ENCODE results near the gene LILRB1. TPM values are rescaled to one million over a fixed set of nuclear protein-coding genes. Genes with fewer than 3 reads are reported as not detected.

Gene LILRB1
- total and polyA plus RNA-seq, 2 of the 13 experiments (the other 11 are each of a cell fraction or from before 2014, with no cell fraction given), result not detected

GRCh38 chr19:54638683-54639082, 8.4 kb downstream of the LILRB1 start:
- no peaks in the 10 kb centered on the region for H3K79me2 ChIP-seq (ENCODE audit: insufficient read depth, low read length)
- H3K27ac ChIP-seq (ENCODE audit: extremely low read length, insufficient read depth, low read length), result no peak overlapping the region
- CTCF ChIA-PET (ENCODE audit: low intra/inter-chr PET ratio, low total read pairs), result no interaction called here
- TF ChIP-seq HMG20A (CRISPR knock-in tag; IDR thresholded peaks at IDR 0.05; ENCODE audit: borderline replicate concordance), result no peak
- TF ChIP-seq ZNF841 (CRISPR knock-in tag; IDR thresholded peaks at IDR 0.05; ENCODE audit: borderline replicate concordance), result no peak
- TF ChIP-seq ZNF670 (CRISPR knock-in tag; IDR thresholded peaks at IDR 0.05; ENCODE audit: borderline replicate concordance), result no peak
- no peak for TF ChIP-seq MATR3 (CRISPR knock-in tag; IDR thresholded peaks at IDR 0.05)
- TF ChIP-seq ZBTB8A (CRISPR knock-in tag; IDR thresholded peaks at IDR 0.05; ENCODE audit: borderline replicate concordance, low read depth), result no peak
- TF ChIP-seq PAF1 (CRISPR knock-in tag; IDR thresholded peaks at IDR 0.05), result no peak
- TF ChIP-seq ZNF737 (CRISPR knock-in tag; IDR thresholded peaks at IDR 0.05; ENCODE audit: borderline replicate concordance), result no peak
- TF ChIP-seq, protein P1, sequence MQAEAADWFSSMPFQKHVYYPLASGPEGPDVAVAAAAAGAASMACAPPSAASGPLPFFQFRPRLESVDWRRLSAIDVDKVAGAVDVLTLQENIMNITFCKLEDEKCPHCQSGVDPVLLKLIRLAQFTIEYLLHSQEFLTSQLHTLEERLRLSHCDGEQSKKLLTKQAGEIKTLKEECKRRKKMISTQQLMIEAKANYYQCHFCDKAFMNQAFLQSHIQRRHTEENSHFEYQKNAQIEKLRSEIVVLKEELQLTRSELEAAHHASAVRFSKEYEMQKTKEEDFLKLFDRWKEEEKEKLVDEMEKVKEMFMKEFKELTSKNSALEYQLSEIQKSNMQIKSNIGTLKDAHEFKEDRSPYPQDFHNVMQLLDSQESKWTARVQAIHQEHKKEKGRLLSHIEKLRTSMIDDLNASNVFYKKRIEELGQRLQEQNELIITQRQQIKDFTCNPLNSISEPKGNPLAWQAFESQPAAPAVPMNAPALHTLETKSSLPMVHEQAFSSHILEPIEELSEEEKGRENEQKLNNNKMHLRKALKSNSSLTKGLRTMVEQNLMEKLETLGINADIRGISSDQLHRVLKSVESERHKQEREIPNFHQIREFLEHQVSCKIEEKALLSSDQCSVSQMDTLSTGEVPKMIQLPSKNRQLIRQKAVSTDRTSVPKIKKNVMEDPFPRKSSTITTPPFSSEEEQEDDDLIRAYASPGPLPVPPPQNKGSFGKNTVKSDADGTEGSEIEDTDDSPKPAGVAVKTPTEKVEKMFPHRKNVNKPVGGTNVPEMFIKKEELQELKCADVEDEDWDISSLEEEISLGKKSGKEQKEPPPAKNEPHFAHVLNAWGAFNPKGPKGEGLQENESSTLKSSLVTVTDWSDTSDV (CRISPR knock-in tag; IDR thresholded peaks at IDR 0.05), result no peak
- no peak for TF ChIP-seq PLRG1 (conservative IDR thresholded peaks at IDR 0.05)
- TF ChIP-seq ZNF407 (CRISPR knock-in tag; IDR thresholded peaks at IDR 0.05; ENCODE audit: not compliant biosample characterization), result no peak
- ATAC-seq (no peak), FAIRE-seq (no peak), DNase-seq (ENCODE audit: low spot score) (no peak)
- H3K27me3 ChIP-seq (ENCODE audit: control insufficient read depth in 1 of 2, insufficient read depth in 2 of 2, low read length in 2 of 2), result peaks cover 0 to 4% of the 10 kb centered on the region in 2 experiments; a peak in 1 of 5 replicates
- H2AFZ ChIP-seq (ENCODE audit: low read length), result no peak overlapping the region
- H3K9me3 ChIP-seq (ENCODE audit: low read length), result no peaks in the 10 kb centered on the region
- no TSS peak for BruUV-seq (replicated peaks)
- intact Hi-C loops (cut with micrococcal nuclease; ENCODE audit: unreplicated experiment), result no loop called here
- H3K4me3 ChIP-seq (replicated peaks in 1 of 3; ENCODE audit: insufficient read depth in 1 of 3, low read depth in 2 of 3, low read length in 3 of 3), result no peak overlapping the region
- no peaks in the 10 kb centered on the region for H3K36me3 ChIP-seq (replicated peaks in 1 of 2; ENCODE audit: control insufficient read depth in 1 of 2, insufficient read depth in 2 of 2, low read length in 2 of 2)
- no peaks in the 10 kb centered on the region for H4K20me1 ChIP-seq (ENCODE audit: insufficient read depth, low read length)
- POLR2A ChIA-PET, result no interaction called here
- in situ Hi-C loops (cut with HindIII; ENCODE audit: extremely low pct_ligation_motif_present, low pct_unique_long_range_greater_than_20kb), result no loop called here
- WGBS (ENCODE audit: low lambda C conversion rate), result 42% methylated on average over 18 of the region's 18 CpGs
- H3K4me1 ChIP-seq (ENCODE audit: insufficient read depth, low read length), result no peaks in the 10 kb centered on the region
- H3K4me2 ChIP-seq (ENCODE audit: low read depth, low read length), result no peak overlapping the region
- no peak overlapping the region for H3K9ac ChIP-seq (ENCODE audit: insufficient read depth, low read depth, low read length)

Measured in HepG2 (cell line).